ENCODE results near the gene EHF.

GRCh38 chr11:34620820-34621792 lies at the start of gene EHF:
- no peak for TF ChIP-seq CTCF (conservative IDR thresholded peaks at IDR 0.05)
- TF ChIP-seq EZH2 (IDR thresholded peaks at IDR 0.05; ENCODE audit: low read depth) = no peak

Data from PC-9 (cell line).